GM12872 (cell line): ENCODE measurements around the gene TAB2.

Source experiments
- TF ChIP-seq, protein P1 (sequence below): IDR thresholded peaks from 3 replicates; pipeline ENCODE4 v1.5.1; 2011; ENCODE audit warnings: low read depth, mild to moderate bottlenecking, low read length, moderate library complexity; ENCODE audit not compliant: insufficient read depth

The TAB2 gene

DNA sequence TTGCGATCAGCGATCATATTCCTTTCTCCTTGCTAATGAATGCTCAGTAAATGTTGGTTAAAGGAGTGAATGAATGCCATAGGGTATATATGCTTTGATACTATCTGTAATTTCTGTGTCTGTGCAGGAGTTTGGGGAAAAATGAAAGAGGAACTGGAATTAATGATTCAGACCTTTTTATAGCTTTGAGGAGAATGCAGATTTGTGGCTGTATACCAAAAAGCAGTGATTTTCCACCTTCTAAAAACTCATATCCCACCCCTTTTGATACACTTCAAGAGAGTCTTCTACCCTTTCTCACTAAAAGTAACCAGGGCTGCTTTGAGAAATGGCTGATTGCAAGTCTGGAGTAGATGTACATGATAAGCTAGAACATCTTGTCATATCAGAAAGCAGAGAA, 56.0 kb downstream of the TAB2 start:
- TF ChIP-seq, protein P1, sequence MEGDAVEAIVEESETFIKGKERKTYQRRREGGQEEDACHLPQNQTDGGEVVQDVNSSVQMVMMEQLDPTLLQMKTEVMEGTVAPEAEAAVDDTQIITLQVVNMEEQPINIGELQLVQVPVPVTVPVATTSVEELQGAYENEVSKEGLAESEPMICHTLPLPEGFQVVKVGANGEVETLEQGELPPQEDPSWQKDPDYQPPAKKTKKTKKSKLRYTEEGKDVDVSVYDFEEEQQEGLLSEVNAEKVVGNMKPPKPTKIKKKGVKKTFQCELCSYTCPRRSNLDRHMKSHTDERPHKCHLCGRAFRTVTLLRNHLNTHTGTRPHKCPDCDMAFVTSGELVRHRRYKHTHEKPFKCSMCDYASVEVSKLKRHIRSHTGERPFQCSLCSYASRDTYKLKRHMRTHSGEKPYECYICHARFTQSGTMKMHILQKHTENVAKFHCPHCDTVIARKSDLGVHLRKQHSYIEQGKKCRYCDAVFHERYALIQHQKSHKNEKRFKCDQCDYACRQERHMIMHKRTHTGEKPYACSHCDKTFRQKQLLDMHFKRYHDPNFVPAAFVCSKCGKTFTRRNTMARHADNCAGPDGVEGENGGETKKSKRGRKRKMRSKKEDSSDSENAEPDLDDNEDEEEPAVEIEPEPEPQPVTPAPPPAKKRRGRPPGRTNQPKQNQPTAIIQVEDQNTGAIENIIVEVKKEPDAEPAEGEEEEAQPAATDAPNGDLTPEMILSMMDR: no peak

DNA sequence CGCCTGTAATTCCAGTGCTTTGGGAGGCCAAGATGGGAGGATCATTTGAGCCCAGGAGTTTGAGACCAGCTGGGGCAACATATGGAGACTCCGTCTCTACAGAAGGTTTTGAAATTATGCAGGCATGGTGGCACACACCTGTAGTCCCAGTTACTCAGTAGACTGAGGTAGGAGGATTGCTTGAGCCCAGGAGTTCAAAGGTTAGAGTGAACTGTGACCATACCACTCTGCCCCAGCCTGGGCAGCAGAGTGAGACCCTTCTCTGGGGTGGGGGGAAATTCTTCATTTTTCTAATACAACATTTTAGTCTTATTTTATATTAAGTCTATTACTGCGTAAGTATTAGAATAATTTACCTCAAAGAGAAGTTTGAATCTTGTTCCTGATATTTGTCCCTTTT, 62.5 kb downstream of the TAB2 start:
- TF ChIP-seq, protein P1: no peak

DNA sequence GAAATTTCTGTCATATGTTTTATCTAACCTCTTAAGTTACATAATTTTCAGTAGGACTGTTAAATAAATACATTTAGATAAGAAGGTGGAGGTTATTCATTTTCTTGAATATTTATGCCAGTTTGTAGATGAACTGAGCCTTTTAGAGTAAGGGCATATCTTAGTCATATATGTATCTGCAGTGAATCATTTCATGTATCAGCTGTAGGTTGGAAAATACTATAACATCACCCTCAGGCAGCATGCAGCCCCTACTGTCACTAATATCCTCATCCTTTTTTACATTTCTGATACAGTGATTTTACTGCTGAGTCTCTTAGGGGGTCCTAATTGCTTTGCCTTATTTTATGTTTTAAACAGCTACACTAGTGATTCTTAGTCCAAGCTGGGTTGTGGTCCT, 63.0 kb downstream of the TAB2 start:
- TF ChIP-seq, protein P1: no peak

GRCh38 chr6:149383371-149383770, 65.9 kb downstream of the TAB2 start:
- TF ChIP-seq, protein P1: no peak

DNA sequence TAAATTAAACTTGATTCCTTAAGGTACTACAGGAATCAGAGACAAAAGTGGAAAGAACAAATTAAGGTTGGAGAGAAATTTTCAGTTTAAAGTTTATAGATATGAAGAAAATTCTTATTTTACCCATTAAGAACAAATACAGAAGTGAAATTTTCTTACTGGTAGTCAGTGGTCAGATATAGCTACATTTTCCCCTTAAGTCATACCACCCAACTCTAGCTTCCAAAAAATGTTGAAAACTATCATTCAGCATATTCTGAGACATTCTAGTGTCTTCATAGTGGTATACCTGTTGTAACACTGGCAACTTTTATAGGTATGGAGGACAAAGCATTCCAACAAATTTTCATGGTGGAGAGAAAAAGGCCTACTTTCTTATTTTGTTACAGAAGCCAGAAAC, 67.0 kb downstream of the TAB2 start:
- TF ChIP-seq, protein P1: no peak

DNA sequence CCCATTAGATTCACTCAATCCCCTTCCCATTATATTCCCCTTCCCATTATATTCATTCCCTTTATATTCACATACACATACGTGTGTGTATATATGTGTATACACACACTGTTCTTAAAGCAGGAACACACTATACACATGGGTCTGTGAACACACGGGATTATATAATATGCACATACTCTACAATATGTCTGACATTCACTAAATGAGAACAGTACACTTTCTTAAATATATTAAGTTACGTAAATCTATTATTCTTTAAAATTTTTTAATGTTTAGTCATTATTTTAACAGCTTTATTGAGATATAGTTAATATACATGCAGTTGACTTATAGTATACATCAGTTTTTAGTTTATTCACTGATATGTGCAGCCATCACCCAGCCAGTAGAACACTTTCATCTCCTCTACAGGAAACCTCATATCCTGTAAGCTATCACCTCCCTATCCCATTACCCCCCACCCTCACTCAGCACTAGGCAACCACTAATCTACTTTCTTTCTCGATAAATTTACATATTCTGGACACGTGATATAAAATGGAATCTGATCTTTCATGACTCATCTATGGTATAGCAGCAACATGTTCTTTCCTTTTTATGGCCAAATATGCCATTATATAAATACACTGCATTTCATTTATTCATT, 68.6 kb downstream of the TAB2 start:
- TF ChIP-seq, protein P1: no peak

- TF ChIP-seq, protein P1: no peak
These were observed 70.4 kb downstream of the TAB2 start for GRCh38 chr6:149387779-149388512.
